Measurements from ENCODE around the gene GPR137.
A peak's percentile ranks its signal among the peaks of the same experiment; 100 is the strongest.

Gene GPR137

GRCh38 chr11:64312947-64313346 lies 27.3 kb downstream of the GPR137 start:
- Histone ChIP-seq H3K27ac (replicated peaks; ENCODE audit: low read length) (no peak overlapping the region), H2BK5ac (ENCODE audit: low read length) (no peak overlapping the region), H2BK120ac (ENCODE audit: low read depth, low read length) (no peak overlapping the region)

GRCh38 chr11:64313491-64314145 lies 28.0 kb downstream of the GPR137 start:
- H3K27me3 ChIP-seq (ENCODE audit: control insufficient read depth in 3 of 3, insufficient read depth in 3 of 3, low read depth in 1 of 3, low read length in 3 of 3), result no peaks in the 10 kb centered on the region
- H3K14ac ChIP-seq (ENCODE audit: low read length), result no peak overlapping the region
- no peak overlapping the region for H3K4me2 ChIP-seq (ENCODE audit: insufficient read depth, low read length, poor library complexity, severe bottlenecking)
- H4K8ac ChIP-seq (ENCODE audit: low read depth, low read length), result no peak overlapping the region
- no peak overlapping the region for H2AFZ ChIP-seq (ENCODE audit: low read length)
- no peak overlapping the region for H2BK15ac ChIP-seq (ENCODE audit: low read length)
- peaks cover 0 to 2% of the 10 kb centered on the region in 2 donors for H3K9me3 ChIP-seq (replicated peaks in 1 of 2; ENCODE audit: control insufficient read depth in 2 of 2, insufficient read depth in 1 of 2, low read depth in 1 of 2, low read length in 2 of 2)
- H3K9ac ChIP-seq (ENCODE audit: low read depth, low read length, poor library complexity), result no peak overlapping the region
- H2BK12ac ChIP-seq (ENCODE audit: low read length), result no peak overlapping the region
- no peak overlapping the region for H2BK5ac ChIP-seq (ENCODE audit: low read length)
- WGBS, 2 donors (ENCODE audit: extremely low coverage in 2 of 2, insufficient read length in 2 of 2, insufficient replicate concordance in 1 of 2), result no CpG with 5 or more reads among the region's 18 CpGs
- no peak for DNase-seq (ENCODE audit: low spot score)
- H3K79me1 ChIP-seq (ENCODE audit: low read depth, low read length), result peaks cover 22% of the 10 kb centered on the region
- H3K4me1 ChIP-seq (ENCODE audit: control insufficient read depth in 2 of 2, insufficient read depth in 1 of 2, low read depth in 1 of 2, low read length in 2 of 2), result peaks cover 0 to 4% of the 10 kb centered on the region in 2 donors
- no peak overlapping the region for H2BK120ac ChIP-seq (ENCODE audit: low read depth, low read length)
- H3K18ac ChIP-seq (ENCODE audit: low read length), result no peak overlapping the region
- no peak overlapping the region for H3K27ac ChIP-seq (replicated peaks; ENCODE audit: low read length)
- H2AK5ac ChIP-seq (ENCODE audit: low read depth, low read length), result no peak overlapping the region
- H3K36me3 ChIP-seq (replicated peaks in 1 of 2; ENCODE audit: control insufficient read depth in 2 of 2, insufficient read depth in 2 of 2, low read length in 2 of 2), result peaks cover 12 to 27% of the 10 kb centered on the region in 2 donors
- no peak overlapping the region for H4K91ac ChIP-seq (ENCODE audit: low read depth, low read length, poor library complexity)
- no peak overlapping the region for H3K4ac ChIP-seq (ENCODE audit: low read length)
- H3K4me3 ChIP-seq (ENCODE audit: low read length in 2 of 2), result no peak overlapping the region
- H3K23ac ChIP-seq (ENCODE audit: low read depth, low read length, poor library complexity), result no peak overlapping the region

More at GRCh38 chr11:64312947-64313346, 27.3 kb downstream of the GPR137 start:
- H4K8ac ChIP-seq (ENCODE audit: low read depth, low read length), result no peak overlapping the region
- no peak overlapping the region for H3K4me3 ChIP-seq (ENCODE audit: low read length in 2 of 2)
- H3K4me1 ChIP-seq (ENCODE audit: control insufficient read depth in 2 of 2, insufficient read depth in 1 of 2, low read depth in 1 of 2, low read length in 2 of 2), result peaks cover 0 to 4% of the 10 kb centered on the region in 2 donors
- peaks cover 12 to 27% of the 10 kb centered on the region in 2 donors for H3K36me3 ChIP-seq (replicated peaks in 1 of 2; ENCODE audit: control insufficient read depth in 2 of 2, insufficient read depth in 2 of 2, low read length in 2 of 2)
- H2BK12ac ChIP-seq (ENCODE audit: low read length), result no peak overlapping the region
- WGBS, 2 donors (ENCODE audit: extremely low coverage in 2 of 2, insufficient read length in 2 of 2, insufficient replicate concordance in 1 of 2), result no CpG with 5 or more reads among the region's 10 CpGs
- no peak overlapping the region for H4K91ac ChIP-seq (ENCODE audit: low read depth, low read length, poor library complexity)
- H3K79me1 ChIP-seq (ENCODE audit: low read depth, low read length), result peaks cover 22% of the 10 kb centered on the region
- H3K4me2 ChIP-seq (ENCODE audit: insufficient read depth, low read length, poor library complexity, severe bottlenecking), result no peak overlapping the region
- H2AK5ac ChIP-seq (ENCODE audit: low read depth, low read length), result no peak overlapping the region
- no peak for DNase-seq (ENCODE audit: low spot score)
- no peak overlapping the region for H3K14ac ChIP-seq (ENCODE audit: low read length)
- no peak overlapping the region for H3K23ac ChIP-seq (ENCODE audit: low read depth, low read length, poor library complexity)
- H2AFZ ChIP-seq (ENCODE audit: low read length), result no peak overlapping the region
- no peaks in the 10 kb centered on the region for H3K27me3 ChIP-seq (ENCODE audit: control insufficient read depth in 3 of 3, insufficient read depth in 3 of 3, low read depth in 1 of 3, low read length in 3 of 3)
- no peak overlapping the region for H2BK15ac ChIP-seq (ENCODE audit: low read length)
- H3K4ac ChIP-seq (ENCODE audit: low read length), result no peak overlapping the region
- peaks cover 0 to 2% of the 10 kb centered on the region in 2 donors for H3K9me3 ChIP-seq (replicated peaks in 1 of 2; ENCODE audit: control insufficient read depth in 2 of 2, insufficient read depth in 1 of 2, low read depth in 1 of 2, low read length in 2 of 2)
- no peak overlapping the region for H3K18ac ChIP-seq (ENCODE audit: low read length)
- H3K9ac ChIP-seq (ENCODE audit: low read depth, low read length, poor library complexity), result no peak overlapping the region

- Histone ChIP-seq H2AFZ (ENCODE audit: low read length) (no peak overlapping the region), H3K18ac (ENCODE audit: low read length) (no peak overlapping the region), H4K91ac (ENCODE audit: low read depth, low read length, poor library complexity) (peak overlapping the region; percentile 9), H4K8ac (ENCODE audit: low read depth, low read length) (no peak overlapping the region), H3K4ac (ENCODE audit: low read length) (no peak overlapping the region), H3K4me2 (ENCODE audit: insufficient read depth, low read length, poor library complexity, severe bottlenecking) (no peak overlapping the region), H3K79me1 (ENCODE audit: low read depth, low read length) (peaks cover 25% of the 10 kb centered on the region), H3K27ac (replicated peaks; ENCODE audit: low read length) (no peak overlapping the region), H3K4me3 (ENCODE audit: low read length in 2 of 2) (no peak overlapping the region), H3K36me3 (replicated peaks in 1 of 2; ENCODE audit: control insufficient read depth in 2 of 2, insufficient read depth in 2 of 2, low read length in 2 of 2) (peaks cover 12 to 27% of the 10 kb centered on the region in 2 donors), H3K27me3 (ENCODE audit: control insufficient read depth in 3 of 3, insufficient read depth in 3 of 3, low read depth in 1 of 3, low read length in 3 of 3) (no peaks in the 10 kb centered on the region), H3K23ac (ENCODE audit: low read depth, low read length, poor library complexity) (no peak overlapping the region), H2BK120ac (ENCODE audit: low read depth, low read length) (no peak overlapping the region), H3K9ac (ENCODE audit: low read depth, low read length, poor library complexity) (peak overlapping the region; percentile 60), H3K9me3 (replicated peaks in 1 of 2; ENCODE audit: control insufficient read depth in 2 of 2, insufficient read depth in 1 of 2, low read depth in 1 of 2, low read length in 2 of 2) (peaks cover 0 to 2% of the 10 kb centered on the region in 2 donors), H2AK5ac (ENCODE audit: low read depth, low read length) (no peak overlapping the region), H3K4me1 (ENCODE audit: control insufficient read depth in 2 of 2, insufficient read depth in 1 of 2, low read depth in 1 of 2, low read length in 2 of 2) (peaks cover 5 to 10% of the 10 kb centered on the region in 2 donors), H2BK5ac (ENCODE audit: low read length) (no peak overlapping the region), H2BK15ac (ENCODE audit: low read length) (no peak overlapping the region), H3K14ac (ENCODE audit: low read length) (no peak overlapping the region), H2BK12ac (ENCODE audit: low read length) (no peak overlapping the region)
- WGBS, 2 donors (ENCODE audit: extremely low coverage in 2 of 2, insufficient read length in 2 of 2, insufficient replicate concordance in 1 of 2), result no CpG with 5 or more reads among the region's 19 CpGs
- DNase-seq (ENCODE audit: low spot score), result no peak
These were observed 28.6 kb downstream of the GPR137 start for GRCh38 chr11:64314146-64314804.

GRCh38 chr11:64314805-64315561 lies 29.3 kb downstream of the GPR137 start:
- Histone ChIP-seq H4K8ac (ENCODE audit: low read depth, low read length) (no peak overlapping the region), H2AK5ac (ENCODE audit: low read depth, low read length) (peak overlapping the region; percentile 5), H2BK5ac (ENCODE audit: low read length) (no peak overlapping the region), H3K36me3 (replicated peaks in 1 of 2; ENCODE audit: control insufficient read depth in 2 of 2, insufficient read depth in 2 of 2, low read length in 2 of 2) (peaks cover 12 to 25% of the 10 kb centered on the region in 2 donors), H3K4me2 (ENCODE audit: insufficient read depth, low read length, poor library complexity, severe bottlenecking) (no peak overlapping the region), H3K4me3 (ENCODE audit: low read length in 2 of 2) (no peak overlapping the region), H2AFZ (ENCODE audit: low read length) (no peak overlapping the region), H3K9me3 (replicated peaks in 1 of 2; ENCODE audit: control insufficient read depth in 2 of 2, insufficient read depth in 1 of 2, low read depth in 1 of 2, low read length in 2 of 2) (peaks cover 0 to 2% of the 10 kb centered on the region in 2 donors), H3K79me1 (ENCODE audit: low read depth, low read length) (peaks cover 25% of the 10 kb centered on the region), H3K18ac (ENCODE audit: low read length) (no peak overlapping the region), H3K4me1 (ENCODE audit: control insufficient read depth in 2 of 2, insufficient read depth in 1 of 2, low read depth in 1 of 2, low read length in 2 of 2) (peaks cover 5 to 11% of the 10 kb centered on the region in 2 donors), H4K91ac (ENCODE audit: low read depth, low read length, poor library complexity) (no peak overlapping the region), H3K23ac (ENCODE audit: low read depth, low read length, poor library complexity) (peak overlapping the region; percentile 3), H2BK12ac (ENCODE audit: low read length) (peak overlapping the region; percentile 90), H3K4ac (ENCODE audit: low read length) (no peak overlapping the region), H3K9ac (ENCODE audit: low read depth, low read length, poor library complexity) (no peak overlapping the region), H3K27ac (replicated peaks; ENCODE audit: low read length) (no peak overlapping the region), H2BK15ac (ENCODE audit: low read length) (no peak overlapping the region), H3K14ac (ENCODE audit: low read length) (no peak overlapping the region), H3K27me3 (ENCODE audit: control insufficient read depth in 3 of 3, insufficient read depth in 3 of 3, low read depth in 1 of 3, low read length in 3 of 3) (no peaks in the 10 kb centered on the region), H2BK120ac (ENCODE audit: low read depth, low read length) (no peak overlapping the region)
- no peak for DNase-seq (ENCODE audit: low spot score)
- WGBS, 2 donors (ENCODE audit: extremely low coverage in 2 of 2, insufficient read length in 2 of 2, insufficient replicate concordance in 1 of 2), result no CpG with 5 or more reads among the region's 24 CpGs

Measured in neuronal stem cell (in vitro differentiated cells).